WTC11 (cell line): Measurements from ENCODE around the gene VIT.

Experiments
- ATF2 ChIP-seq: sonication (generic); formaldehyde crosslinking; IDR thresholded peaks from 2 replicates; pipeline ENCODE4 v1.8.1; 2022; ENCODE audit warnings: low read depth, missing genetic modification reagents, borderline replicate concordance
- CTCF ChIP-seq: fragments of 200-600 bp; IDR thresholded peaks from 2 replicates; pipeline ENCODE4 v1.8.0; 2022; ENCODE audit warnings: antibody characterized with exemption
- ERG ChIP-seq: fragments of 250-450 bp; sonication (Bioruptor Pico); IDR thresholded peaks from 2 replicates; pipeline ENCODE4 v1.8.0; 2021; ENCODE audit warnings: mild to moderate bottlenecking
- HMGXB4 ChIP-seq: sonication (generic); formaldehyde crosslinking; IDR thresholded peaks from 2 replicates; pipeline ENCODE4 v1.8.1; 2023; ENCODE audit warnings: mild to moderate bottlenecking, moderate library complexity, missing genetic modification reagents
- NR1H2 ChIP-seq: sonication (generic); formaldehyde crosslinking; IDR thresholded peaks from 2 replicates; pipeline ENCODE4 v1.9.0; 2021; ENCODE audit warnings: mild to moderate bottlenecking, moderate library complexity, missing genetic modification reagents
- SOX15 ChIP-seq: fragments of 250-450 bp; sonication (Bioruptor Pico); IDR thresholded peaks from 2 replicates; pipeline ENCODE4 v1.9.0; 2021; ENCODE audit warnings: mild to moderate bottlenecking
- ZNF121 ChIP-seq: sonication (generic); formaldehyde crosslinking; IDR thresholded peaks from 2 replicates; pipeline ENCODE4 v1.8.0; 2023; ENCODE audit warnings: missing genetic modification reagents
- ZNF423 ChIP-seq: fragments of 250-450 bp; sonication (Bioruptor Pico); IDR thresholded peaks from 2 replicates; pipeline ENCODE4 v2.1.2; 2022; ENCODE audit warnings: mild to moderate bottlenecking, moderate library complexity

- TF ChIP-seq CTCF, result no peak
- TF ChIP-seq ZNF121, result no peak
- TF ChIP-seq HMGXB4 (CRISPR knock-in tag), result no peak
- no peak for TF ChIP-seq ZNF423 (CRISPR knock-in tag)
- no peak for TF ChIP-seq ATF2
- no peak for TF ChIP-seq SOX15 (CRISPR knock-in tag)
- TF ChIP-seq NR1H2, result no peak
- TF ChIP-seq ERG, result no peak
Measured at GRCh38 chr2:36769106-36769505, 72.6 kb downstream of the VIT start.
